Endothelial cell of umbilical vein (primary cell): Measurements from ENCODE around the gene CD300C. TPM values are rescaled to one million over a fixed set of nuclear protein-coding genes. Genes with fewer than 3 reads are reported as not detected.

Experiments
- BruUV-seq: library from RNA; stranded (reverse); fragments of 400-500 nt; replicated peaks from 2 replicates; lab custom pipeline; 2021; lab: Mats Ljungman, UMichigan
- CTCF ChIA-PET: fragments of 300-600, 350-600 bp; sonication (Branson Sonifier 250); formaldehyde crosslinking; loops from one replicate; lab custom pipeline; 2021; ENCODE audit warnings: antibody characterized with exemption, inconsistent platforms; lab: Charles Lee
- POLR2A ChIA-PET: fragments of 300-600, 350-600 bp; sonication (Branson Sonifier 250); formaldehyde crosslinking; loops from one replicate; lab custom pipeline; 2021; ENCODE audit warnings: antibody characterized with exemption, inconsistent platforms; lab: Charles Lee
- DNase-seq: peaks from one replicate; pipeline ENCODE4 v3.0.0-alpha.2; 2011; ENCODE audit warnings: low read depth, low spot score
- FAIRE-seq: peaks from 2 replicates; lab custom pipeline; 2011; peaks lifted over from hg19 to GRCh38; lab: Jason Lieb, UNC
- H2AFZ ChIP-seq: 2 replicates; pipeline ENCODE4 v1.6.0; 2012; ENCODE audit warnings: low read depth, low read length, control low read depth, inconsistent platforms
- H3K27ac ChIP-seq: 2 replicates; pipeline ENCODE4 v1.5.1; 2011; ENCODE audit warnings: low read depth, mild to moderate bottlenecking, control low read depth, low read length, moderate library complexity; ENCODE audit not compliant: insufficient read depth
- H3K27me3 ChIP-seq, 2 experiments: 2 replicates each; pipeline versions ENCODE4 v1.6.0 to v1.6.1; 2011; ENCODE audit warnings: low read length in 2 of 2, mixed read lengths in 1 of 2; ENCODE audit not compliant: control insufficient read depth in 2 of 2, insufficient read depth in 2 of 2
- H3K36me3 ChIP-seq, 2 experiments: 2 replicates in 1 of 2; 3 replicates in 1 of 2; pipeline ENCODE4 v1.5.1; 2011; ENCODE audit warnings: low read length in 2 of 2, mild to moderate bottlenecking in 1 of 2, moderate library complexity in 1 of 2; ENCODE audit not compliant: control insufficient read depth in 2 of 2, insufficient read depth in 2 of 2; ENCODE audit errors: extremely low read depth in 1 of 2
- H3K4me1 ChIP-seq: 3 replicates; pipeline ENCODE4 v1.5.1; 2011; ENCODE audit warnings: mild to moderate bottlenecking, low read length; ENCODE audit not compliant: control insufficient read depth, insufficient read depth; ENCODE audit errors: extremely low read depth
- H3K4me2 ChIP-seq: 2 replicates; pipeline ENCODE4 v1.6.1; 2011; ENCODE audit warnings: low read length, control low read depth, mixed read lengths; ENCODE audit not compliant: insufficient read depth
- H3K4me3 ChIP-seq, 3 experiments: fragments of 200-600 bp in 1 of 3; sonication (generic), shearing (Covaris generic) in 1 of 3; replicated peaks in 1 of 3; 2 replicates each; pipeline ENCODE4 v1.5.1; 2011 to 2016; ENCODE audit warnings: control low read depth in 3 of 3, low read length in 3 of 3, mild to moderate bottlenecking in 2 of 3, inconsistent platforms in 1 of 3, low read depth in 1 of 3, moderate library complexity in 1 of 3; ENCODE audit not compliant: insufficient read depth in 1 of 3
- H3K79me2 ChIP-seq: 2 replicates; pipeline ENCODE4 v1.6.0; 2012; ENCODE audit warnings: low read length, inconsistent platforms; ENCODE audit not compliant: control insufficient read depth, insufficient read depth
- H3K9ac ChIP-seq: replicated peaks from 2 replicates; pipeline ENCODE3; 2011; ENCODE audit warnings: low read length, control low read depth; ENCODE audit not compliant: insufficient read depth; ENCODE audit errors: extremely low read depth
- H3K9me1 ChIP-seq: replicated peaks from 3 replicates; pipeline ENCODE4 v1.6.0; 2011; ENCODE audit warnings: mild to moderate bottlenecking, low read length; ENCODE audit not compliant: control insufficient read depth, insufficient read depth; ENCODE audit errors: extremely low read depth
- H3K9me3 ChIP-seq: replicated peaks from 2 replicates; pipeline ENCODE4 v1.5.1; 2012; ENCODE audit warnings: low read length, inconsistent platforms; ENCODE audit not compliant: control insufficient read depth, insufficient read depth
- H4K20me1 ChIP-seq: replicated peaks from 2 replicates; pipeline ENCODE3; 2011; ENCODE audit warnings: mild to moderate bottlenecking, low read length; ENCODE audit not compliant: control insufficient read depth, insufficient read depth; ENCODE audit errors: extremely low read depth
- EZH2 ChIP-seq: IDR thresholded peaks from 2 replicates; pipeline ENCODE4 v1.6.1; 2012; ENCODE audit warnings: borderline replicate concordance, low read depth, mild to moderate bottlenecking, moderate library complexity, low read length, inconsistent platforms; ENCODE audit not compliant: severe bottlenecking
- GATA2 ChIP-seq: IDR thresholded peaks from 2 replicates; pipeline ENCODE4 v1.7.0; 2011; ENCODE audit warnings: low read depth, mild to moderate bottlenecking, moderate library complexity, mixed read lengths, low read length; ENCODE audit not compliant: insufficient read length, insufficient read depth
- JUN ChIP-seq: IDR thresholded peaks from 2 replicates; pipeline ENCODE4 v1.6.1; 2011; ENCODE audit warnings: borderline replicate concordance, low read depth; ENCODE audit not compliant: insufficient read length, insufficient read depth
- MAX ChIP-seq: IDR thresholded peaks from 2 replicates; pipeline ENCODE4 v1.6.1; 2011; ENCODE audit not compliant: insufficient read depth, insufficient read length
- MYC ChIP-seq: IDR thresholded peaks from one replicate; pipeline ENCODE4 v1.6.1; 2011; ENCODE audit warnings: mild to moderate bottlenecking, low read depth, low read length
- POLR2AphosphoS5 ChIP-seq: IDR thresholded peaks from 2 replicates; pipeline ENCODE4 v1.6.1; 2012; ENCODE audit warnings: low read depth, mild to moderate bottlenecking, control low read depth, low read length, moderate library complexity; ENCODE audit not compliant: insufficient read depth
- dilution Hi-C: fragments of 300-500 bp; cut with MboI; formaldehyde crosslinking; loops from one replicate; pipeline ENCODE4 v1.15.0; 2019; ENCODE audit warnings: low sequenced_read_pairs; ENCODE audit not compliant: extremely low pct_ligation_motif_present
- intact Hi-C: fragments of 100-400 bp; cut with micrococcal nuclease; formaldehyde crosslinking; loops from one replicate; pipeline ENCODE4 v1.10.0; 2022
- polyA plus RNA-seq, 4 experiments: library from polyadenylated mRNA; depleted of rRNA in 3 of 4; stranded (reverse) in 3 of 4; unstranded in 1 of 4; fragments of >200 nt; gene quantifications; 2 replicates each; pipeline versions ENCODE4 v1.2.1 to v1.2.3, GENCODE V29; 2011 to 2012; ENCODE audit warnings: missing spikeins in 1 of 4
- total RNA-seq: library from RNA; stranded (reverse); gene quantifications from 2 replicates; pipeline ENCODE4 v1.2.3, GENCODE V29; 2021
- TF ChIP-seq, protein P1 (sequence below), 2 donors: IDR thresholded peaks; 1 replicate in 1 of 2; 2 replicates in 1 of 2; pipeline ENCODE4 v1.5.1; 2011; ENCODE audit warnings: low read length in 2 of 2, mild to moderate bottlenecking in 2 of 2, moderate library complexity in 2 of 2, control low read depth in 1 of 2, inconsistent platforms in 1 of 2, low read depth in 1 of 2; ENCODE audit not compliant: insufficient read depth in 1 of 2; ENCODE audit errors: extremely low read depth in 1 of 2

The CD300C gene
- total and polyA plus RNA-seq, 2 donors (not counting 3 experiments of a cell fraction or from before 2014, with no cell fraction given) = not detected

DNA sequence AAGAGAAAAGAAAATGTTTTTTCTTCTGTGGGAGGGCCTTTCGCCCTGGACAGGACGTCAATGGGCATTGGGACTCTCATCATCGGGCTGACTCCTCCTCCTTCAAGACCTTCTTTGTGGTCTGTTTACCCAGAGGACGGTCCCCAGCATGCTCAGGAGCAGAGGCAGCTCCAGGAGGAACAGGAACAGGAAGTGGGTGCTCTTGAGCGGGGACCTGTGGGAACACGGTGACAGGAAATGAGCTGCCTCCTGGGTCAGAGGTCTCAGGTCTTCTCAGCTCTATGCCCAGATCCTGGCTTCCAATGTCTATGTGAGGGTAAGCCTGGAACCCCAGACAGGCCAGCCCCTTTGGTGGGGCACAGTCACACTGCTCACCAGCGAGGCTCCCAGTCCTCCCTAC is 34.0 kb upstream of the CD300C start:
- intact Hi-C loops = no loop called here
- Histone ChIP-seq H2AFZ (no peak overlapping the region), H3K4me1 (no peaks in the 10 kb centered on the region), H3K27ac (no peak overlapping the region), H3K9ac (no peak overlapping the region), H3K9me3 (peaks cover 2% of the 10 kb centered on the region), H3K4me2 (no peak overlapping the region), H3K27me3 (no peaks in the 10 kb centered on the region), H4K20me1 (no peaks in the 10 kb centered on the region), H3K79me2 (no peaks in the 10 kb centered on the region), H3K4me3 (no peak overlapping the region), H3K36me3 (no peaks in the 10 kb centered on the region), H3K9me1 (no peaks in the 10 kb centered on the region)
- dilution Hi-C loops = no loop called here
- POLR2A ChIA-PET = no interaction called here
- DNase-seq (no peak), FAIRE-seq (no peak)
- no TSS peak for BruUV-seq
- TF ChIP-seq MAX (no peak), EZH2 (no peak)
- CTCF ChIA-PET = no interaction called here

DNA sequence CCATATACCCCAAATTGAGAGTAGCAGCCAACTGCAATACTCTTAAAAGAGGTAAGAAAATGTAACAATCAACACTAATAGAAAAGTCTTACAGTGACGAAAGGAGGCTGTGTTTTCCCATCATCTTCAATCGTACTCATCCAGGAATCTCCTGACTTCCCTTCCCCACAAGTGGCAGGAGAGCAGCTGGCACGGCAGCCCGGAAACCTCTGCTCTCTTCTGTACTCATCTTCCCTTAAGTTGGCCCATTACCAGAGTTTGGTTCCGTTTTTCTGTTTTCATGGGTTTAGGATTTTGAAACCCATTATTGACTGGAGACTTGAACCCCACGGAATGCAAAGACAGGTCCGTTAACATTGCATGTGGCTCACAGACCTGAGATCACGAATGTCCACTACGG is 33.1 kb upstream of the CD300C start:
- H2AFZ ChIP-seq = no peak overlapping the region
- FAIRE-seq (no peak), DNase-seq (no peak)
- no peak overlapping the region for H3K9ac ChIP-seq
- H3K9me1 ChIP-seq = no peaks in the 10 kb centered on the region
- no peak overlapping the region for H3K4me3 ChIP-seq
- H3K79me2 ChIP-seq = no peaks in the 10 kb centered on the region
- H3K36me3 ChIP-seq = no peaks in the 10 kb centered on the region
- no peak overlapping the region for H3K4me2 ChIP-seq
- no peak for TF ChIP-seq MAX
- no peak for TF ChIP-seq JUN
- TF ChIP-seq, protein P1, sequence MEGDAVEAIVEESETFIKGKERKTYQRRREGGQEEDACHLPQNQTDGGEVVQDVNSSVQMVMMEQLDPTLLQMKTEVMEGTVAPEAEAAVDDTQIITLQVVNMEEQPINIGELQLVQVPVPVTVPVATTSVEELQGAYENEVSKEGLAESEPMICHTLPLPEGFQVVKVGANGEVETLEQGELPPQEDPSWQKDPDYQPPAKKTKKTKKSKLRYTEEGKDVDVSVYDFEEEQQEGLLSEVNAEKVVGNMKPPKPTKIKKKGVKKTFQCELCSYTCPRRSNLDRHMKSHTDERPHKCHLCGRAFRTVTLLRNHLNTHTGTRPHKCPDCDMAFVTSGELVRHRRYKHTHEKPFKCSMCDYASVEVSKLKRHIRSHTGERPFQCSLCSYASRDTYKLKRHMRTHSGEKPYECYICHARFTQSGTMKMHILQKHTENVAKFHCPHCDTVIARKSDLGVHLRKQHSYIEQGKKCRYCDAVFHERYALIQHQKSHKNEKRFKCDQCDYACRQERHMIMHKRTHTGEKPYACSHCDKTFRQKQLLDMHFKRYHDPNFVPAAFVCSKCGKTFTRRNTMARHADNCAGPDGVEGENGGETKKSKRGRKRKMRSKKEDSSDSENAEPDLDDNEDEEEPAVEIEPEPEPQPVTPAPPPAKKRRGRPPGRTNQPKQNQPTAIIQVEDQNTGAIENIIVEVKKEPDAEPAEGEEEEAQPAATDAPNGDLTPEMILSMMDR (IDR thresholded peaks at IDR 0.05; ENCODE audit: extremely low read depth in 1 of 2, insufficient read depth in 1 of 2, low read depth in 1 of 2, low read length in 2 of 2) = no peak
- TF ChIP-seq POLR2AphosphoS5 = no peak
- TF ChIP-seq GATA2 = no peak
- no peak for TF ChIP-seq MYC
- H3K9me3 ChIP-seq = peaks cover 2% of the 10 kb centered on the region
- POLR2A ChIA-PET = no interaction called here
- no peaks in the 10 kb centered on the region for H3K4me1 ChIP-seq
- CTCF ChIA-PET = no interaction called here
- H3K27me3 ChIP-seq = no peaks in the 10 kb centered on the region
- dilution Hi-C loops = no loop called here
- no peaks in the 10 kb centered on the region for H4K20me1 ChIP-seq
- no TSS peak for BruUV-seq
- no peak overlapping the region for H3K27ac ChIP-seq
- intact Hi-C loops = no loop called here
